CD4-positive, alpha-beta T cell (primary cell): Measurements from ENCODE around the gene CLDN5. TPM values are rescaled to one million over a fixed set of nuclear protein-coding genes. Genes with fewer than 3 reads are reported as not detected.

Experiments used
- ATAC-seq: fragments of 200-7000 bp; cut with Tn5 transposase; one replicate; pipeline ENCODE4 v1.10.0; 2022; ENCODE audit warnings: mild to moderate bottlenecking; ENCODE audit not compliant: poor library complexity
- CTCF ChIA-PET: fragments of 350-600 bp; sonication (Branson Sonifier 250); formaldehyde crosslinking; loops from one replicate; lab custom pipeline; 2021; ENCODE audit warnings: antibody characterized with exemption, inconsistent platforms; lab: Charles Lee
- POLR2A ChIA-PET: fragments of 350-600 bp; sonication (Branson Sonifier 250); formaldehyde crosslinking; loops from one replicate; lab custom pipeline; 2021; ENCODE audit warnings: antibody characterized with exemption, inconsistent platforms; lab: Charles Lee
- DNase-seq, 14 experiments: peaks; one replicate each; pipeline ENCODE4 v3.0.0-alpha.2; 2013 to 2020; ENCODE audit warnings: mixed read lengths in 2 of 14
- H3K27ac ChIP-seq, 2 donors: one replicate each; pipeline versions ENCODE4 v1.5.1 to v1.7.0; 2013; ENCODE audit warnings: low read length in 2 of 2, low read depth in 1 of 2, mild to moderate bottlenecking in 1 of 2
- H3K27me3 ChIP-seq, 2 experiments: 1 replicate in 1 of 2; 2 replicates in 1 of 2; pipeline versions ENCODE4 v1.6.1 to v1.7.0; 2013; ENCODE audit warnings: low read length in 2 of 2, control low read depth in 1 of 2, mild to moderate bottlenecking in 1 of 2, moderate library complexity in 1 of 2; ENCODE audit not compliant: insufficient read depth in 2 of 2, control insufficient read depth in 1 of 2
- H3K36me3 ChIP-seq: one replicate; pipeline ENCODE4 v1.6.1; 2013; ENCODE audit warnings: low read length, control low read depth; ENCODE audit not compliant: insufficient read depth
- H3K4me1 ChIP-seq: one replicate; pipeline ENCODE4 v1.6.1; 2013; ENCODE audit warnings: low read length, control low read depth; ENCODE audit not compliant: insufficient read depth
- H3K4me3 ChIP-seq: one replicate; pipeline ENCODE4 v1.5.1; 2013; ENCODE audit warnings: mild to moderate bottlenecking, low read length, moderate library complexity
- H3K9me3 ChIP-seq, 2 experiments: 1 replicate in 1 of 2; 2 replicates in 1 of 2; pipeline versions ENCODE4 v1.6.1 to v1.7.0; 2013; ENCODE audit warnings: low read length in 2 of 2, mild to moderate bottlenecking in 2 of 2, control low read depth in 1 of 2, moderate library complexity in 1 of 2; ENCODE audit not compliant: control insufficient read depth in 1 of 2, insufficient read depth in 1 of 2
- H3K27ac Mint-ChIP-seq: one replicate; pipeline ENCODE4 v1.8.0; 2020; ENCODE audit warnings: mixed read lengths
- H3K27me3 Mint-ChIP-seq: one replicate; pipeline ENCODE4 v1.8.0; 2021; ENCODE audit warnings: mixed read lengths
- H3K36me3 Mint-ChIP-seq: one replicate; pipeline ENCODE4 v1.8.0; 2021; ENCODE audit warnings: low read depth, mixed read lengths
- H3K4me1 Mint-ChIP-seq: one replicate; pipeline ENCODE4 v1.8.0; 2021; ENCODE audit warnings: low read depth, mixed read lengths
- H3K4me3 Mint-ChIP-seq: one replicate; pipeline ENCODE4 v1.8.0; 2020; ENCODE audit warnings: mild to moderate bottlenecking, mixed read lengths
- H3K9me3 Mint-ChIP-seq: one replicate; pipeline ENCODE4 v1.8.0; 2020; ENCODE audit warnings: mixed read lengths
- intact Hi-C, 2 experiments: fragments of 100-400 bp; cut with DNase I in 1 of 2; cut with micrococcal nuclease in 1 of 2; formaldehyde crosslinking; loops; one replicate each; pipeline versions ENCODE4 v1.15.1 to v1.9.0; 2023 to 2025; cut with DNase I, micrococcal nuclease
- total RNA-seq, 174 experiments: library from RNA in 2 of 174; stranded (reverse) in 2 of 174; gene quantifications; one replicate each; pipeline ENCODE4 v1.2.3 and lab custom pipeline; 2021 to 2026
- TF ChIP-seq, protein P1 (sequence below): fragments of 200-600 bp; IDR thresholded peaks from one replicate; pipeline ENCODE4 v1.8.0; 2022; ENCODE audit warnings: antibody characterized with exemption, mild to moderate bottlenecking

The CLDN5 gene
- total RNA-seq, 2 experiments from 2014 or later, result not detected

DNA sequence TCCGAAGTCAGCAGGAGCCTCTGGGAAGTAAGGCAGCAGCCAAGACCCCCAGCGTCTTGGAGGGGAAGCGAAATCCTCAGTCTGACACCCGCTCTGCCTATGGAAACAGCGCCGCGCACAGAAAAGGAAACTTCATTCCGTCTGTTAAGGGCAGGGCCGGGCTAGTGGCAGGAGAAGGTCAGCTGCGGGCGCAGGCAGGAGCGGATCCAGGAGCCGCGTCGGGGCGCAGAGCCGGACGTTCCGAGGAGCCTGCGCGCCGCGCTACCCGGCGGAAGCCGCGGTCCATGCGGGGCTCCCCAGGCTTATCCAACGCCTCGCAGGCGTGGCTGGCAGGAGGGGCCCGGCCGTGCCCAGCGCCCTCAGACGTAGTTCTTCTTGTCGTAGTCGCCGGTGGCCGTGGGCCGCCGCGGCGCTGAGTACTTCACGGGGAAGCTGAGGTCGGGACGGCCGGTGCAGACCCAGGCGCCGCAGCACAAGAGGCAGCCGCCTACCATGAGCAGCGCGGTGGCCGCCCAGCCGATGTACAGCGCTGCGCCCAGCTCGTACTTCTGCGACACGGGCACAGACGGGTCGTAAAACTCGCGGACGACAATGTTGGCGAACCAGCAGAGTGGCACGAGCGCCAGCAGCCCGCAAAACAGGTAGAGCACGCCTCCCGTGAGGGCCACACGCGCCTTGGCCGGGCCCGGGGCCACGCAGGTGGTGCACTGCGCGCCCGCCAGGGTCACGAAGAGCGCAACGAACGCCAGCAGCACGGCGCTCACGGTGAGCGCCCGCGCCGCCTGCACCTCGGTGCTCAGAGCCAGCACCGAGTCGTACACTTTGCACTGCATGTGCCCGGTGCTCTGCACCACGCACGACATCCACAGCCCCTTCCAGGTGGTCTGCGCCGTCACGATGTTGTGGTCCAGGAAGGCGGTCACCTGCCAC is 705 bp downstream of the CLDN5 start:
- intact Hi-C loops, result no loop called here
- Mint-ChIP-seq H3K36me3 (no peaks in the 10 kb centered on the region), H3K9me3 (no peaks in the 10 kb centered on the region), H3K4me1 (peaks cover 5% of the 10 kb centered on the region), H3K27ac (no peak overlapping the region), H3K4me3 (peak overlapping the region; percentile 51), H3K27me3 (peaks cover 31% of the 10 kb centered on the region)
- DNase-seq (peak in 2 of 14 experiments; percentile 29 to 37), ATAC-seq (peak; percentile 75)
- H3K9me3 ChIP-seq, result peaks cover 0 to 8% of the 10 kb centered on the region in 2 experiments
- TF ChIP-seq, protein P1, sequence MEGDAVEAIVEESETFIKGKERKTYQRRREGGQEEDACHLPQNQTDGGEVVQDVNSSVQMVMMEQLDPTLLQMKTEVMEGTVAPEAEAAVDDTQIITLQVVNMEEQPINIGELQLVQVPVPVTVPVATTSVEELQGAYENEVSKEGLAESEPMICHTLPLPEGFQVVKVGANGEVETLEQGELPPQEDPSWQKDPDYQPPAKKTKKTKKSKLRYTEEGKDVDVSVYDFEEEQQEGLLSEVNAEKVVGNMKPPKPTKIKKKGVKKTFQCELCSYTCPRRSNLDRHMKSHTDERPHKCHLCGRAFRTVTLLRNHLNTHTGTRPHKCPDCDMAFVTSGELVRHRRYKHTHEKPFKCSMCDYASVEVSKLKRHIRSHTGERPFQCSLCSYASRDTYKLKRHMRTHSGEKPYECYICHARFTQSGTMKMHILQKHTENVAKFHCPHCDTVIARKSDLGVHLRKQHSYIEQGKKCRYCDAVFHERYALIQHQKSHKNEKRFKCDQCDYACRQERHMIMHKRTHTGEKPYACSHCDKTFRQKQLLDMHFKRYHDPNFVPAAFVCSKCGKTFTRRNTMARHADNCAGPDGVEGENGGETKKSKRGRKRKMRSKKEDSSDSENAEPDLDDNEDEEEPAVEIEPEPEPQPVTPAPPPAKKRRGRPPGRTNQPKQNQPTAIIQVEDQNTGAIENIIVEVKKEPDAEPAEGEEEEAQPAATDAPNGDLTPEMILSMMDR, result no peak
- H3K4me1 ChIP-seq, result peaks cover 21% of the 10 kb centered on the region
- peak overlapping the region; percentile 10 for H3K4me3 ChIP-seq
- H3K27me3 ChIP-seq, result peaks cover 18 to 34% of the 10 kb centered on the region in 2 experiments
- POLR2A ChIA-PET, result interaction anchor here (0.6 kb wide), 1 partner anchor 18 kb away, joined by 3 read pairs; no protein-coding TSS in a partner anchor
- CTCF ChIA-PET, result no interaction called here
- H3K27ac ChIP-seq, result no peak overlapping the region
- no peaks in the 10 kb centered on the region for H3K36me3 ChIP-seq

- intact Hi-C loops, result no loop called here
- Histone ChIP-seq H3K9me3 (peaks cover 0 to 8% of the 10 kb centered on the region in 2 experiments), H3K4me3 (no peak overlapping the region), H3K27ac (no peak overlapping the region), H3K4me1 (peaks cover 21% of the 10 kb centered on the region), H3K27me3 (peaks cover 18 to 34% of the 10 kb centered on the region in 2 experiments), H3K36me3 (no peaks in the 10 kb centered on the region)
- H3K36me3 Mint-ChIP-seq, result no peaks in the 10 kb centered on the region
- ChIA-PET POLR2A (no interaction called here), CTCF (no interaction called here)
- peaks cover 31% of the 10 kb centered on the region for H3K27me3 Mint-ChIP-seq
- H3K9me3 Mint-ChIP-seq, result no peaks in the 10 kb centered on the region
- ATAC-seq, result no peak
- H3K27ac Mint-ChIP-seq, result no peak overlapping the region
- no peak for DNase-seq
- TF ChIP-seq, protein P1, result no peak
- H3K4me3 Mint-ChIP-seq, result no peak overlapping the region
- H3K4me1 Mint-ChIP-seq, result peaks cover 5% of the 10 kb centered on the region
These were observed 1.4 kb downstream of the CLDN5 start for GRCh38 chr22:19522881-19523239.

GRCh38 chr22:19522190-19522880 is 1.9 kb downstream of the CLDN5 start:
- H3K4me3 Mint-ChIP-seq, result no peak overlapping the region
- H3K27me3 Mint-ChIP-seq, result peaks cover 31% of the 10 kb centered on the region
- intact Hi-C loops, result no loop called here
- Histone ChIP-seq H3K36me3 (no peaks in the 10 kb centered on the region), H3K27ac (no peak overlapping the region), H3K4me1 (peaks cover 21% of the 10 kb centered on the region), H3K27me3 (peaks cover 18 to 34% of the 10 kb centered on the region in 2 experiments), H3K4me3 (no peak overlapping the region), H3K9me3 (peaks cover 0 to 8% of the 10 kb centered on the region in 2 experiments)
- no peak overlapping the region for H3K27ac Mint-ChIP-seq
- DNase-seq (no peak), ATAC-seq (no peak)
- no peaks in the 10 kb centered on the region for H3K36me3 Mint-ChIP-seq
- ChIA-PET POLR2A (no interaction called here), CTCF (interaction anchor here (1.2 kb wide), 1 partner anchor 10 kb away, joined by 4 read pairs; no protein-coding TSS in a partner anchor)
- no peaks in the 10 kb centered on the region for H3K9me3 Mint-ChIP-seq
- H3K4me1 Mint-ChIP-seq, result peaks cover 5% of the 10 kb centered on the region
- TF ChIP-seq, protein P1, result no peak
